ENCODE measurements around the gene ASAH2.
"Not testable (repeated sequence)": the region's sequence is repeated elsewhere in the genome, so short reads cannot be mapped to it uniquely, and the experiment has no call there.

The ASAH2 gene

GRCh38 chr10:50251394-50251793, at the start of gene ASAH2:
Gene ASAH2 (minus strand): TSS chr10:50251516. CDS start chr10:50248610, 2,906 bp downstream.
- no peak for DNase-seq (ENCODE audit: low read depth)

GRCh38 chr10:50299948-50300669, 48.8 kb upstream of the ASAH2 start:
- no peak for DNase-seq (ENCODE audit: low read depth)

GRCh38 chr10:50295367-50295766, 44.1 kb upstream of the ASAH2 start:
- no peak for DNase-seq (ENCODE audit: low read depth)

- no peak for DNase-seq (ENCODE audit: low read depth)
Observed at GRCh38 chr10:50294582-50294981, 43.3 kb upstream of the ASAH2 start.

GRCh38 chr10:50293513-50294313, 42.4 kb upstream of the ASAH2 start:
- DNase-seq (ENCODE audit: low read depth), result no peak

- DNase-seq (ENCODE audit: low read depth), result peak; percentile 25
Observed at GRCh38 chr10:50291261-50291850, 40.0 kb upstream of the ASAH2 start.

- DNase-seq (ENCODE audit: low read depth), result no peak
Observed at GRCh38 chr10:50289196-50289595, 37.9 kb upstream of the ASAH2 start.

GRCh38 chr10:50286996-50287803, 35.9 kb upstream of the ASAH2 start:
- no peak for DNase-seq (ENCODE audit: low read depth)

GRCh38 chr10:50286517-50286916, 35.2 kb upstream of the ASAH2 start:
- no peak for DNase-seq (ENCODE audit: low read depth)

- DNase-seq (ENCODE audit: low read depth), result no peak
Observed at GRCh38 chr10:50281967-50282522, 30.7 kb upstream of the ASAH2 start.

- DNase-seq (ENCODE audit: low read depth), result no peak
Observed at GRCh38 chr10:50281210-50281966, 30.1 kb upstream of the ASAH2 start.

GRCh38 chr10:50280049-50280841, 28.9 kb upstream of the ASAH2 start:
- no peak for DNase-seq (ENCODE audit: low read depth)

- DNase-seq (ENCODE audit: low read depth), result peak; percentile 24
Observed at GRCh38 chr10:50279489-50279888, 28.2 kb upstream of the ASAH2 start.

- peak; percentile 45 for DNase-seq (ENCODE audit: low read depth)
Observed at GRCh38 chr10:50275650-50276235, 24.4 kb upstream of the ASAH2 start.

GRCh38 chr10:50272531-50272930, 21.2 kb upstream of the ASAH2 start:
- DNase-seq (ENCODE audit: low read depth), result no peak

GRCh38 chr10:50271564-50272250, 20.4 kb upstream of the ASAH2 start:
- DNase-seq (ENCODE audit: low read depth), result no peak

GRCh38 chr10:50267877-50268276, 16.6 kb upstream of the ASAH2 start:
- DNase-seq (ENCODE audit: low read depth), result not testable (repeated sequence)

GRCh38 chr10:50262625-50263024, 11.3 kb upstream of the ASAH2 start:
- DNase-seq (ENCODE audit: low read depth), result not testable (repeated sequence)

- no peak for DNase-seq (ENCODE audit: low read depth)
Observed at GRCh38 chr10:50260791-50261281, 9.5 kb upstream of the ASAH2 start.

Measured in ELR (cell line).